Adipocyte (in vitro differentiated cells): Measurements from ENCODE around the gene DPP3.
"Not testable (repeated sequence)": the region's sequence is repeated elsewhere in the genome, so short reads cannot be mapped to it uniquely, and the experiment has no call there.

Experiments used
- DNase-seq: peaks from one replicate; pipeline ENCODE4 v3.0.0-alpha.2; 2015; ENCODE audit warnings: low read depth
- H3K27me3 ChIP-seq: replicated peaks from 2 replicates; pipeline ENCODE4 v1.7.0; 2013; ENCODE audit warnings: mild to moderate bottlenecking, low read length, moderate library complexity; ENCODE audit not compliant: control insufficient read depth, insufficient read depth
- H3K36me3 ChIP-seq: 2 replicates; pipeline ENCODE4 v1.7.0; 2013; ENCODE audit warnings: low read length, mild to moderate bottlenecking, moderate library complexity; ENCODE audit not compliant: control insufficient read depth, insufficient read depth, severe bottlenecking
- H3K4me1 ChIP-seq: 2 replicates; pipeline ENCODE4 v1.7.0; 2013; ENCODE audit warnings: mild to moderate bottlenecking, low read length, moderate library complexity; ENCODE audit not compliant: control insufficient read depth, insufficient read depth
- H3K4me3 ChIP-seq: 2 replicates; pipeline ENCODE4 v1.7.0; 2013; ENCODE audit warnings: mild to moderate bottlenecking, low read length, moderate library complexity
- H3K9ac ChIP-seq: 2 replicates; pipeline ENCODE4 v1.7.0; 2013; ENCODE audit warnings: mild to moderate bottlenecking, low read length, moderate library complexity
- H3K9me3 ChIP-seq: 2 replicates; pipeline ENCODE4 v1.7.0; 2013; ENCODE audit warnings: mild to moderate bottlenecking, low read length, moderate library complexity; ENCODE audit not compliant: control insufficient read depth

The DPP3 gene

DNA sequence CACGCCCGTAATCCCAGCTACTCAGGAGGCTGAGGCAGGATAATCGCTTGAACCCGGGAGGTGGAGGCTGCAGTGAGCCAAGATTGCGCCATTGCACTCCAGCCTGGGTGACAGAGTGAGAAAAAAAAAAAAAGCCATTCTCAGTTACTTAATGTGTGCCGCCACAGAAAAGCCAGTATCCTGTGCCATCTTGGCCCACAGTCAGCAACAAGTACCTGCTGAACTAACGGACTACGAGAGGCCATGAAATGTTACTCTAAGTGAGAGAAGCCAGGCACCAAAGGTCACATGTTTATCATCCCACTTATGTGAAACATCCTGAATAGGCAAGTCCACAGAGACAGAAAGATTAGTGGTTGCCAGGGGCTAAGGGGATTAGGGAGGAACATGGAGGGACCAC lies 60.4 kb downstream of the DPP3 start:
- DNase-seq, H3K9ac ChIP-seq: not testable (repeated sequence)

GRCh38 chr11:66541892-66542291 lies 61.7 kb downstream of the DPP3 start:
- no peak for DNase-seq
- H3K9me3 ChIP-seq = no peaks in the 10 kb centered on the region
- peaks cover 30% of the 10 kb centered on the region for H3K4me1 ChIP-seq
- H3K9ac ChIP-seq = no peak overlapping the region
- no peaks in the 10 kb centered on the region for H3K27me3 ChIP-seq
- no peak overlapping the region for H3K4me3 ChIP-seq
- peaks cover 7% of the 10 kb centered on the region for H3K36me3 ChIP-seq

More for the DNA sequence above, 60.4 kb downstream of the DPP3 start:
- peaks cover 25% of the 10 kb centered on the region for H3K4me1 ChIP-seq
- H3K9me3 ChIP-seq, H3K4me3 ChIP-seq, H3K27me3 ChIP-seq: not testable (repeated sequence)
- H3K36me3 ChIP-seq = peaks cover 11% of the 10 kb centered on the region

DNA sequence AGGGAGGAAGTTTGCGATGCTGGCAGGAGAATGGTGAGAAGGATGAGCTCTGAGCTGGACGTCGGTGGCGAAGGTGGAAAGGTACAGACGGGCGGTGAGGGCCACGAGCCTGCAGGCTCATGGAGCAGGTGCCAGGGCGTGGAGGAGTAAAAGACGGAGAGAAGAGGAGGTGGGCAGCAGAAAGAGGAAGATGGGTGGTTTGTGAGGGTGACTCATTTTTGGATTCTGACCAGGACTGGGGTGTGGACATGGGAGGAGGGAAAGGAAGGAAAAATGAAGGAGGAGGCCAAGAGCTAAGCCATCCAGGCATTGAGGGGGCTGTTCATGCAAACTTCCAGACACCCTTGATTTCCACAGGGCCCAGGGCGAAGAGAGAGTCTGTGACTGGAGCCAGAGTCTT lies 62.1 kb downstream of the DPP3 start:
- Histone ChIP-seq H3K9ac (no peak overlapping the region), H3K27me3 (no peaks in the 10 kb centered on the region), H3K4me3 (no peak overlapping the region), H3K36me3 (peaks cover 7% of the 10 kb centered on the region), H3K9me3 (no peaks in the 10 kb centered on the region), H3K4me1 (peaks cover 30% of the 10 kb centered on the region)
- peak; percentile 16 for DNase-seq

DNA sequence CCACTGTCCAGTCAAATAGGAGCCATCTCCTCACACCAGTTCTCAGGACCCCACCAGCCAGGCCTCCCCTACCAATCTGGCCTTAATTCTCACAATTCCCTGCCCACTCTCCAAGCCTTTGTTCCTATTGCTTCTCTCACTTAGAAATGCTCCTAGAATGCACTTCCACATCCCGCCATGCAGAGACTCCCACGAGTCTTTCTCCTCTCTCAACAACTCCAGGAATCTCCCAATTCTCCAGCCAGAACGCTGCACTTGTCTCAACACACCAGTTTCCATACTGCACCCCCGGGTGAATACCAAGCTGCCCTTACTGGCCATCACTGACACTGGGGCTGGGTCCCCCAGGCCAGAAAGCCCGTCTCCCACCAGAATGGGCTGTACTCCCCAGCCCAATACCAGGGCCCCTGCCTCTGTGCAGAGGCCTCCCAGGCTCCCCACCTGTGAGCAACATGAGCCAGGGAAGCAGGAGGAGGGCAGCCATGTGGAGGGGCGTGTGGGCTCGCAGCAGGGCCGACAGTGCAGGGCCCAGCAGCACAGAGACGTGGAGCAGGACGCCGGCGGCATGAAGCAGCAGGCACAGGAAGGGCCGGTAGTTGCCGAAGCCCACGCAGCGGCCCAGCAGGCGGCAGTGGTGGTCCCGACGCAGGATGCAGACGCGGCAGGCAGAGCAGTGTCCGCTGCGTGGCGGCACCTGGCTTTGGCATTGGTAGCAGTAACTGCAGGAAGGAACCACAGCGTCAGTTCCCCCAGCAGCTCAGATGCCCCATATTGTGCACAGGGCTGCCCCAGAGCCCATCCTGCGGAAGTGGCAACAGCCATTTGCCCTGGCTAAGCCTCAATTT lies 63.3 kb downstream of the DPP3 start:
- Histone ChIP-seq H3K36me3 (peaks cover 7% of the 10 kb centered on the region), H3K4me3 (no peak overlapping the region), H3K9ac (peak overlapping the region; percentile 50), H3K4me1 (peaks cover 30% of the 10 kb centered on the region), H3K9me3 (no peaks in the 10 kb centered on the region), H3K27me3 (no peaks in the 10 kb centered on the region)
- DNase-seq = peak; percentile 22

DNA sequence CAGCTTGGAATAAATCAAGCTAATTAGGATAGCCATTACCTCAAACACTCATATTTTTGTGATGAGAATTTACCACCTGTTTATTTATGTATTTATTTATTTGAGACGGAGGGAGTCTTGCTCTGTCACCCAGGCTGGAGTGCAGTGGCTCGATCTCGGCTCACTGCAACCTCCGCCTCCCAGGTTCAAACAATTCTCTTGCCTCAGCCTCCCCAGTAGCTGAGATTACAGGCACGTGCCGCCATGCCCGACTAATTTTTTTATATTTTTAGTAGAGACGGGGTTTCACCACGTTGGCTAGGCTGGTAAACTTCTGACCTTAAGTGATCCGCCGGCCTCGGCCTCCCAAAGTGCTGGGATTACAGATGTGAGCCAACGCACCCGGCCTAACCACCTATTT lies 64.7 kb downstream of the DPP3 start:
- not testable (repeated sequence) for DNase-seq, H3K27me3 ChIP-seq, H3K9me3 ChIP-seq, H3K36me3 ChIP-seq
- Histone ChIP-seq H3K4me3 (peak overlapping the region; percentile 89), H3K9ac (peak overlapping the region; percentile 94), H3K4me1 (peaks cover 30% of the 10 kb centered on the region)

DNA sequence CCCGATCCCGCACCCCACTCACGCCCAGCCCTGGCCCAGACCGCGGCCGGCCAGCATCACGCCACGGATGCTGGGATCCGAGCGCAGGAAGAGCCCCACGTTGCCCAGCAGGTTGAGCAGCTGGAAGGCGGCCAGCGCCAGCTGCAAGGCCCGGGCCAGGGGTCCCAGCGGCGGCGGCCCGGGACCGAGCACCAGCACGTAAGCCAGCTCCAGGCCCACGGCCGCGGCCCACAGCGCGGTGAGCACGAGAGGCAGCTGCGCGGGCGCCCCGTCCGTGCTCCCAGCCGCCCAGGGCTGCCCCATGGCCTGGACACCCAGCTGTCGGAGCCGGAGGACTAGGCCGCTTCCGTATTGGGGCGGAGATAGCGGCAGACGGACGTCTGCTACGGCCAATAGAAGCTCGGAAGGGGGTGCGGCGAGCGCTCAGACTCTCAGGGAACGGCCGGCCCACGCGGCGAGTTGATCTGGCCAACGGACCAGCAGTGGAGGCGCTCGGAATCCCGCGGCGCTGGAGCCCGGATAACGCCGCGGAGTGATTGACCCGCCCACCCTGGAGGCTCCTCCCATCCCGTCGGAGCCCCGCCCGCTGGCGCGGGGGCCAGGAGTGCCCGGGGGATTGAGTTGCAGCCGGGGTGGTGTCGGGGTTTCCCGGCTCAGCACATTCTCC lies 65.6 kb downstream of the DPP3 start, which contains the start of gene ZDHHC24:
TSS of gene ZDHHC24 (minus strand) at position 348 of the 667 bp plus-strand sequence. CDS start at position 303, 45 bp downstream.
- Histone ChIP-seq H3K27me3 (no peaks in the 10 kb centered on the region), H3K9me3 (no peaks in the 10 kb centered on the region), H3K36me3 (peaks cover 3% of the 10 kb centered on the region), H3K9ac (peak within 1 kb of the TSS; percentile 94), H3K4me3 (peak within 1 kb of the TSS; percentile 89), H3K4me1 (peaks cover 30% of the 10 kb centered on the region)
- DNase-seq = peak; percentile 99

GRCh38 chr11:66546368-66546965 lies 66.2 kb downstream of the DPP3 start, which contains the start of gene ACTN3:
TSS of gene ACTN3 (plus strand) at chr11:66546903. CDS start at chr11:66546938, 35 bp downstream.
- Histone ChIP-seq H3K4me1 (peaks cover 30% of the 10 kb centered on the region), H3K27me3 (no peaks in the 10 kb centered on the region), H3K36me3 (peaks cover 2% of the 10 kb centered on the region), H3K9ac (peak within 1 kb of the TSS; percentile 94), H3K9me3 (no peaks in the 10 kb centered on the region), H3K4me3 (peak within 1 kb of the TSS; percentile 89)
- DNase-seq = peak; percentile 63

GRCh38 chr11:66546966-66547661 lies 66.9 kb downstream of the DPP3 start:
- H3K27me3 ChIP-seq = no peaks in the 10 kb centered on the region
- DNase-seq = peak; percentile 14
- H3K36me3 ChIP-seq = no peaks in the 10 kb centered on the region
- no peak overlapping the region for H3K4me3 ChIP-seq
- H3K9ac ChIP-seq = no peak overlapping the region
- H3K4me1 ChIP-seq = peaks cover 27% of the 10 kb centered on the region
- no peaks in the 10 kb centered on the region for H3K9me3 ChIP-seq

DNA sequence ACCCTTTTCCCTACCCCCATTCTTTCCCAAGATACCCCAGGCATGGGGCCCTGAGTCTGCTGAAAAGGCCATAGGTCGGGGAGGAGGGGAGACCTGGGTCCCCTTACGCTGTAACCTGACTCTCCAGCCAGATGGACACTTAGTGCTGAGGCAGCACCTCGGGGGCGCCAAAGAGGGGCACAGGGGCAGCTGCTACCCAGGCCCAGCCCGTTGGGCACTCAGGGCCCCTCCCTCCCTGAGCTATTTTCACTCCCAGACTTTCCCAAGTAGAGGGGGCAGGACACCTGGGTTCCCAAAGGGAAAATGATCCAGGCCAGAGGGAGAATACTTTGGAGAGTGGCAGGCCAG lies 67.4 kb downstream of the DPP3 start:
- Histone ChIP-seq H3K36me3 (no peaks in the 10 kb centered on the region), H3K9ac (no peak overlapping the region), H3K27me3 (no peaks in the 10 kb centered on the region), H3K4me3 (no peak overlapping the region), H3K9me3 (no peaks in the 10 kb centered on the region), H3K4me1 (peaks cover 22% of the 10 kb centered on the region)
- peak; percentile 7 for DNase-seq

DNA sequence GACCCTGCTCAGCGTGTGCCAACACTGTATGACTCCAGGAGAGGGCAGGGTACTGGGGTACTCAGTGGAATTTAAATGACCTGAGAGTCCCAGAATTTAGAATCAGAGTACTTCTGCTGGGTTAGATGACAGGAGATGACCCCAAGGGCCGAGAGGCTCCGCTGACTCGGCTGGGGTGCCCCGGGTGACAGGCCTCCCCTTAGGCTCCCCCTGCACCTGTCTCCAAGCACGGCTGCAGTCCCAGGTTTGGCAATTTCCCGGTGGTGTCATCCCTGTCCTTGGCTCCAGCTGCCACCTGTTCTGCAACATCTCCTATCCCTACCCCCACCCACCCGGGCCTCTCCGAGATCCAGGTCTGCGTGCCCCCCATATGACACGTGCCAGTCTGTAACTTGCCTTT lies 67.8 kb downstream of the DPP3 start:
- DNase-seq = no peak
- Histone ChIP-seq H3K9ac (no peak overlapping the region), H3K36me3 (no peaks in the 10 kb centered on the region), H3K9me3 (no peaks in the 10 kb centered on the region), H3K27me3 (no peaks in the 10 kb centered on the region), H3K4me1 (peaks cover 21% of the 10 kb centered on the region), H3K4me3 (no peak overlapping the region)
